Heart left ventricle (tissue), 16 donors: ENCODE results near the gene LCN9. TPM values are rescaled to one million over a fixed set of nuclear protein-coding genes. Genes with fewer than 3 reads are reported as not detected.

ENCODE experiments used
- ATAC-seq, 4 donors: fragments of 200-7000 bp; cut with Tn5 transposase; one replicate each; pipeline ENCODE4 v1.9.1; 2020 to 2022; ENCODE audit warnings: moderate library complexity in 4 of 4, mild to moderate bottlenecking in 3 of 4, moderate number of reproducible peaks in 1 of 4
- DNase-seq, 5 donors: peaks; one replicate each; pipeline ENCODE4 v3.0.0-alpha.2; 2020
- H3K27ac ChIP-seq, 12 donors: fragments of 200-600 bp; sonication (generic) in 4 of 12; one replicate each; pipeline versions ENCODE4 v1.5.0 to v1.8.0; 2016 to 2022; ENCODE audit warnings: mild to moderate bottlenecking in 2 of 12
- H3K27me3 ChIP-seq, 9 donors: fragments of 200-600 bp; sonication (generic) in 2 of 9; one replicate each; pipeline versions ENCODE4 v1.5.1 to v1.8.0; 2016 to 2022; ENCODE audit warnings: mild to moderate bottlenecking in 3 of 9
- H3K36me3 ChIP-seq, 9 donors: fragments of 200-600 bp; sonication (generic) in 2 of 9; one replicate each; pipeline versions ENCODE4 v1.5.0 to v1.8.0; 2018 to 2022; ENCODE audit warnings: mild to moderate bottlenecking in 2 of 9
- H3K4me1 ChIP-seq, 12 donors: fragments of 200-600 bp; sonication (generic) in 4 of 12; one replicate each; pipeline versions ENCODE4 v1.5.0 to v1.8.0; 2016 to 2022; ENCODE audit warnings: mild to moderate bottlenecking in 3 of 12
- H3K4me3 ChIP-seq, 12 donors: fragments of 200-600 bp; sonication (generic) in 4 of 12; one replicate each; pipeline versions ENCODE4 v1.5.0 to v1.8.0; 2017 to 2022; ENCODE audit warnings: mild to moderate bottlenecking in 9 of 12, moderate library complexity in 4 of 12
- H3K9me3 ChIP-seq, 12 donors: fragments of 200-600 bp; sonication (generic) in 4 of 12; one replicate each; pipeline versions ENCODE4 v1.5.0 to v1.8.0; 2016 to 2022; ENCODE audit warnings: mild to moderate bottlenecking in 1 of 12
- POLR2A ChIP-seq, 2 donors: fragments of 450-650 bp; IDR thresholded peaks; one replicate each; pipeline ENCODE4 v1.6.1; 2017; ENCODE audit warnings: antibody characterized with exemption in 2 of 2, mild to moderate bottlenecking in 2 of 2, moderate library complexity in 2 of 2
- WGBS, 4 donors: extraction: QIAGEN DNeasy Blood & Tissue Kit in 2 of 4; methylation state at CpG; one replicate each; pipeline versions ENCODE4 v1.1.5 to v1.1.7; 2013 to 2018; 5-methylcytosine and 5-hydroxymethylcytosine counted together
- intact Hi-C, 10 donors: fragments of 100-400 bp; cut with DNase I; formaldehyde crosslinking; loops; one replicate each; pipeline versions ENCODE4 v1.11.1 to v1.14.2; 2022
- polyA plus RNA-seq, 2 donors: library from polyadenylated mRNA; stranded (reverse); fragments of 200-250 nt; gene quantifications; one replicate each; pipeline ENCODE4 v1.2.3, GENCODE V29; 2013
- total RNA-seq, 9 donors: library from RNA; depleted of rRNA in 2 of 9; stranded (reverse); fragments of >200 nt in 2 of 9; fragmentation: NEBNext Ultra II Directional in 3 of 9; extraction: Animal tissue kit (Norgen Biotek cat#: 25700) in 3 of 9; gene quantifications; one replicate each; pipeline versions ENCODE4 v1.1.0 to v1.2.4, GENCODE V29; 2016 to 2023
- TF ChIP-seq, protein P1 (sequence below), 12 donors: fragments of 200-600 bp; sonication (generic) in 4 of 12; IDR thresholded peaks; one replicate each; pipeline versions ENCODE4 v1.5.0 to v1.8.0; 2018 to 2022; ENCODE audit warnings: antibody characterized with exemption in 12 of 12, mild to moderate bottlenecking in 5 of 12
- donor health status: ischemic (EF 13 %, LVEDD 7.1; RV severe dilation, severe dysfunction).
- donor health status: healthy with polysubstance abuse.
- donor health status: DM: no; HTN: yes; CAD: no.
- donor health status: DM: no; HTN: no; CAD: no.
- donor health status: ischemic (EF 25% LVEDD 6.9; RV normal size, moderate dysfunction).
- donor health status: ischemic (EF 25% LVEDD 5.7; RV mildly dilated, moderate dysfunction).
- donor health status: healthy.
- donor health status: DM: yes; HTN: yes; CAD: no.
- donor health status: ischemic (EF 35%, LVEDD 5.7; RV mildly dilated, moderate dysfunction).
- donor health status: nonischemic (EF 11% LVEDD 7.7; RV severe dilation, severe dysfunction).
- donor health status: DM: yes; HTN: yes; CAD: no.
- donor health status: PGD.
- donor health status: ischemic (EF 29% LVEDD 5.4; RV normal size, mild dysfunction).
- donor health status: nonischemic (EF 23%, LVEDD 6.1; RV moderate dilation, normal function).

The LCN9 gene
- total and polyA plus RNA-seq, 11 donors: not detected

DNA sequence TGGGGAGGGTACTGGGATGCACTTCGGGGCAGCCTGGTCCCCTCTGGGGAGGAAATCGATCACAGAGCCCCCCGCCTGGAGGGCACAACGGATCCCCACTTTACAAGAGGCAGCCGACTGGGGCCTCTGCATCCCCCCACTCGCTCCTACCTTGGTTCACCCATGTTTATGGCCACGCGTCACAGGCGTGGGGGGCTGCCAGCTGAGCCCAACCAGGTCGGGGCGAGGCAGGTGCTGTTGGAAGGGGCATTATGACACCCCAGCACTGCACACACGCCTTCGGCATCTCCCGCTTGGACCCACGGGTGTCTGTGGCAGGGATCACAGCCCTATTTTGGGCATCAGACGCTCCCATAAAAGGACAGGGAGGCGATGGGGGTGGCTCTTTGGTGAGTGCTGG lies 21.6 kb downstream of the LCN9 start:
- Histone ChIP-seq H3K36me3 (no peaks in the 10 kb centered on the region), H3K27me3 (peaks cover 0 to 31% (median 3%) of the 10 kb centered on the region in 9 donors), H3K4me3 (no peak overlapping the region), H3K4me1 (no peaks in the 10 kb centered on the region), H3K9me3 (no peaks in the 10 kb centered on the region), H3K27ac (no peak overlapping the region)
- WGBS, 4 donors: 65 to 77% (median 71%) methylated on average over 10 to 17 of the region's 17 CpGs
- DNase-seq (no peak), ATAC-seq (no peak)
- intact Hi-C loops: no loop called here
- no peak for TF ChIP-seq POLR2A (IDR thresholded peaks at IDR 0.05)
- TF ChIP-seq, protein P1, sequence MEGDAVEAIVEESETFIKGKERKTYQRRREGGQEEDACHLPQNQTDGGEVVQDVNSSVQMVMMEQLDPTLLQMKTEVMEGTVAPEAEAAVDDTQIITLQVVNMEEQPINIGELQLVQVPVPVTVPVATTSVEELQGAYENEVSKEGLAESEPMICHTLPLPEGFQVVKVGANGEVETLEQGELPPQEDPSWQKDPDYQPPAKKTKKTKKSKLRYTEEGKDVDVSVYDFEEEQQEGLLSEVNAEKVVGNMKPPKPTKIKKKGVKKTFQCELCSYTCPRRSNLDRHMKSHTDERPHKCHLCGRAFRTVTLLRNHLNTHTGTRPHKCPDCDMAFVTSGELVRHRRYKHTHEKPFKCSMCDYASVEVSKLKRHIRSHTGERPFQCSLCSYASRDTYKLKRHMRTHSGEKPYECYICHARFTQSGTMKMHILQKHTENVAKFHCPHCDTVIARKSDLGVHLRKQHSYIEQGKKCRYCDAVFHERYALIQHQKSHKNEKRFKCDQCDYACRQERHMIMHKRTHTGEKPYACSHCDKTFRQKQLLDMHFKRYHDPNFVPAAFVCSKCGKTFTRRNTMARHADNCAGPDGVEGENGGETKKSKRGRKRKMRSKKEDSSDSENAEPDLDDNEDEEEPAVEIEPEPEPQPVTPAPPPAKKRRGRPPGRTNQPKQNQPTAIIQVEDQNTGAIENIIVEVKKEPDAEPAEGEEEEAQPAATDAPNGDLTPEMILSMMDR (IDR thresholded peaks at IDR 0.05): no peak

DNA sequence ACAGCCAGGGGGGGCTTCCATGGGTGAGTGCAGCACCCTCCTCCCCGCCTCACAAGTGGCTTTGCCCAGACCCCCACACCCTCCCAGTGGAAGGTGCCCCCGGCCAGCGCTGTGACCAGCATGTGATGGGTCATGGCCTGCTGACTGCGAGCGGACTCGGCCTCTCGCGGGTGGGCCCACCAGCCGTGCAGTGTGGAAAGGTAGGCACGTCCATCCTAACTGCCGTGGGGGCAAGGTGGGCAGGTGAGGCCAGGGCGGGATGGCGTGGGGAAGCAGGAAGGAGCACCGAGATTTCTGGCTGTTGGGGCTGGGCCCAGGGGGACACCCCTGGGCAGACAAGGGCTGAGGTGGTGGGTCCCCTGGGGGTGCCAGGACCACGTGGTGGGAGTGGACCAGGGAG lies 24.1 kb downstream of the LCN9 start:
- Histone ChIP-seq H3K27me3 (peaks cover 0 to 24% (median 4%) of the 10 kb centered on the region in 9 donors), H3K27ac (no peak overlapping the region), H3K4me1 (no peaks in the 10 kb centered on the region), H3K36me3 (no peaks in the 10 kb centered on the region), H3K9me3 (no peaks in the 10 kb centered on the region), H3K4me3 (no peak overlapping the region)
- no peak for TF ChIP-seq POLR2A (IDR thresholded peaks at IDR 0.05)
- TF ChIP-seq, protein P1 (IDR thresholded peaks at IDR 0.05): no peak
- no peak for ATAC-seq
- intact Hi-C loops: no loop called here
- DNase-seq: no peak
- 81 to 90% (median 89%) methylated on average over 5 to 15 of the region's 15 CpGs for WGBS, 4 donors

DNA sequence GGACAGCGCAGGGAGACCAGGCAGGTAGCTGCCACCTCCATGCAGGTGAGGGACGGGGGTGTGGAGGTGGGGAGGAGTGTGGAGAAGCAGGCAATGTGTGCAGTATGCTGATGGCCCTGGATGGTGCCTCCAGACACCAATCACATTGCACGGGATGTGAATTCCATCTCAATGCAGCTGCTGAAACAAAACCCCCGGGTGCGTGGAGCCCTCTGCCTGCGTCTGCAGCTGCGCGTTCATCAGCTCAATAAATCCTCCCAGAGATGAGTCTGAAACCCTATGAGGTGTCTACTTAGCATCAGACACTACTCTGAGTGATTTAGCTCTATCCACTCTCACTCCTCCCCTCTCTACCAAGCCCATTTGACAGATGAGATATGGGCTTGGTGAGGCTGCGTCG lies 25.9 kb downstream of the LCN9 start:
- H3K9me3 ChIP-seq: no peaks in the 10 kb centered on the region
- WGBS, 4 donors: 82 to 87% (median 82%) methylated on average over 7 to 10 of the region's 10 CpGs
- no peak overlapping the region for H3K27ac ChIP-seq
- DNase-seq: no peak
- no peak overlapping the region for H3K4me3 ChIP-seq
- H3K27me3 ChIP-seq: peaks cover 0 to 18% (median 4%) of the 10 kb centered on the region in 9 donors
- ATAC-seq: no peak
- no peak for TF ChIP-seq POLR2A (IDR thresholded peaks at IDR 0.05)
- TF ChIP-seq, protein P1 (IDR thresholded peaks at IDR 0.05): no peak
- intact Hi-C loops: no loop called here
- H3K4me1 ChIP-seq: no peaks in the 10 kb centered on the region
- no peaks in the 10 kb centered on the region for H3K36me3 ChIP-seq

DNA sequence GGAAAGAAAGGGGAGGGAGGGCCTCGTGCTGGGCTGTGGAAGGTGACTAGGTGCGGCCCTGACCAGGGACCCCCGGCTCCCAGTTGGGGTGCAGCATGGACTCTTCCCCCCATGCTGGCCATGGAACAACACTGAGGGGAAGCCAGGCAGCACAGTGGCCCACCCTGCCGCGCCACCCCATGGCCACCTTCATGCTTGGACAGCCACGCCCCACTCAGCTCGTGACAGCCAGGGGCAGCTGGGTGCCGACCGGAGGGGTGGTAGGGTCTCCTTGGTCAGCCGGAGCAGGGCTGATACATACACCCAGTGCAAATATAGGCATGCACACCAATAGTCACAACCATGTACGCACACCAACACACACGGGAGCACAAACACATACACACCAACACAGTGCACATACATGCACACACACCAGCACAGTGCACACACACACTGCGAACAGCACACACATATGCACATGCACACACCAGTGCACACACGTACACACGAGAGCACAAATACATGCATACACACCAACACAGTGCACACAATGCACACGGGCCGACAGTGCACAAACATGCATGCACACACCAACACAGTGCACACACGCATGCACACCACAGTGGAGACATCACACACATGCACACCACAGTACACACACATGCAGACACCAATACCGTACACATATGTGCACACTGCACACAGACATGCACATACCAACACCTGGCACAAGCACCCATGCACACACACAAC lies 27.9 kb downstream of the LCN9 start:
- TF ChIP-seq, protein P1 (IDR thresholded peaks at IDR 0.05): no peak
- no peak for TF ChIP-seq POLR2A (IDR thresholded peaks at IDR 0.05)
- ATAC-seq: no peak
- Histone ChIP-seq H3K4me3 (no peak overlapping the region), H3K9me3 (no peaks in the 10 kb centered on the region), H3K36me3 (no peaks in the 10 kb centered on the region), H3K27me3 (peaks cover 0 to 9% (median 4%) of the 10 kb centered on the region in 9 donors), H3K4me1 (no peaks in the 10 kb centered on the region), H3K27ac (no peak overlapping the region)
- 90 to 93% (median 92%) methylated on average over 19 of the region's 19 CpGs for WGBS, 4 donors
- intact Hi-C loops: no loop called here
- DNase-seq: no peak
